HG02571 (cell line): Measurements from ENCODE around the gene RNF182.
"Not testable (repeated sequence)": the region's sequence is repeated elsewhere in the genome, so short reads cannot be mapped to it uniquely, and the experiment has no call there.

ENCODE experiments used
- ATAC-seq: cut with Tn5 transposase; IDR thresholded peaks from one replicate; pipeline ENCODE4 v1.9.1; 2021; ENCODE audit warnings: mild to moderate bottlenecking, moderate library complexity; ENCODE audit not compliant: unreplicated experiment

The RNF182 gene, protein sequence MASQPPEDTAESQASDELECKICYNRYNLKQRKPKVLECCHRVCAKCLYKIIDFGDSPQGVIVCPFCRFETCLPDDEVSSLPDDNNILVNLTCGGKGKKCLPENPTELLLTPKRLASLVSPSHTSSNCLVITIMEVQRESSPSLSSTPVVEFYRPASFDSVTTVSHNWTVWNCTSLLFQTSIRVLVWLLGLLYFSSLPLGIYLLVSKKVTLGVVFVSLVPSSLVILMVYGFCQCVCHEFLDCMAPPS

DNA sequence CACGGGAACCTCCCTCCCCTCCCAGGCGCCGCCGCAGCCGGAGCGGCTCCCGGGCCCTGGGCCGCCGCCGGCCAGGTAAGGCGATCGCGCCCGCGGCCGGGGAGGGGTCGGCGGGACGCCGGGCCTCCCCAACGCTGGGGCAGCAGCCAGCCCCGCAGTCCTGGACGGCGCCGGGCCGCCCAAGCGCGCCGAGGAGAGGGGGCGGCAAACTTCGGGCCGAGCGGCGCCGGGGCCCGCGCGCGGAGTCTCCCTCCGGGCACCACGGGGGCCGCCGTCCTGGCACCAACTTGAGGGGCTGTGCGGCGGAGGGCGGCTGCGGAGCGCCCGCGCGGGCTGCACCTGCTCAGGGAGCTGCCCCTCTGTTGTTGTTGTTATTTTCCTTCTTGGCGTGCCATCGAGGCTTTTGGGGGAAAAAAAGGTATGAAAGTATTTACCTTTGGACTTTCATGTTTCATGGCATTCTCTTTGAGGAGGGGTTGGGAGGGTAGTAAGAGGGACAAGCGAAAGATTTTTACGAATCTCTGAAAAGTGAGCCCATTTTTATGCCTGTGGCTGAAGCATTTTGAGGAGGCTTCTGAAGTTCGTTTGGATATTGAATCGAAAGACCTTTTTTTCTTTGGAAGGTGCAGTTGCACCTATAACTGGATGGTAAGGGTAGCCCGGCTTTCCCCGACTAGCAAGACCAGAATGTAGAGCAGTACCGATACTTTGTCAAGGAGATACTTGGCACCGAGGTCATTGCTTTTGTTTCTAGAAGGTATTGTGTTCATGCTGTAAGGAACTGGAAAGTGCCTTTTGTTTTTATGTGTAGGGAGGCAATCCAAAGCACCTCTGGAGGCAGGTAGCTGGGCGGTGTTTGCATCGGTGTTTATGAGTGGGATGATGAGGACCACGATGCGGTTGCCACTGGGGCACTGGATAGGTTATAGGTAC lies at the start of gene RNF182:
RNF182 (plus strand) TSS at position 4 of the 933 bp plus-strand sequence. CDS start 52,168 bp downstream, outside the sequence.
- no peak for ATAC-seq

DNA sequence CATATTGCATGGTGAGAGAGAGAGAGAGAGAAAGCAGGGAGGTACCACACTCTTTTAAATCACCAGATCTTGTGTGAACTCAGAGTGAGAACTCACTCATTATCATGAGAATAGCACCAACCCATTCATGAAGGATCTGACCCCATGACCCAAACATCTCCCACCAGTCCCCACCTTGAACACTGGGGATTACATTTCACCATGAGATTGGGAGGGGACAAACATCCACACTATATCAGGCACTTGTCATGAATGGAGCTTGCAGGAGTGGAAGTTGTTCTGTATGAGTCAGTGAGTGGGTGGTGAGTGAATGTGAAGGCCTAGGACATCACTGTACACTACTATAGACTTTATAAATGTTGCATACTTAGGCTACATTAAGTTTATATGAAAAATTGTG lies 47.7 kb upstream of the RNF182 start:
- no peak for ATAC-seq

DNA sequence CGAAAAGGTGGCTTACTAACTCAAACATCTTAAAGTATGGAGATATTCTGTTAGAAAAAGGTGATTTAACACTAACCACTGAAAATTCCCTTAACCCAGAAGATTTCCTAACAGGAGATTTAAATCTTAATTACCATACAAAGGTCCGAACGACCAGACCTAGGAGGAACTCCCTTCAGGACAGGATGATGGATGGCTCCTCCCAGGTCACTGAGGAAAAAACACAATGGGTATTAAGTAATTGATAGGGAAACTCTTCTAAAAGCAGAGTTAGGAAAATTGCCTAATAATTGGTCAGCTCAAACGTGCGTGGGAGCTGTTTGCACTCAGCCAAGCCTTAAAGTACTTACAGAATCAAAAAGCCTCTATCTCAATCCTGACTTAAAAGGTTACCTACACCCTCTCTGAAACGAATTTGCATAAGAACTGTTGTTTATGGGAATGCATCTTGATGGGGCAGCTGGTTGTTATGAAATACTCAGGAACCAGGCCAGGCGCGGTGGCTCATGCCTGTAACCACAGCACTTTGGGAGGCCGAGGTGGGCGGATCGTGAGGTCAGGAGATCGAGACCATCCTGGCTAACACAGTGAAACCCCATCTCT lies 44.6 kb upstream of the RNF182 start:
- ATAC-seq, result not testable (repeated sequence)

DNA sequence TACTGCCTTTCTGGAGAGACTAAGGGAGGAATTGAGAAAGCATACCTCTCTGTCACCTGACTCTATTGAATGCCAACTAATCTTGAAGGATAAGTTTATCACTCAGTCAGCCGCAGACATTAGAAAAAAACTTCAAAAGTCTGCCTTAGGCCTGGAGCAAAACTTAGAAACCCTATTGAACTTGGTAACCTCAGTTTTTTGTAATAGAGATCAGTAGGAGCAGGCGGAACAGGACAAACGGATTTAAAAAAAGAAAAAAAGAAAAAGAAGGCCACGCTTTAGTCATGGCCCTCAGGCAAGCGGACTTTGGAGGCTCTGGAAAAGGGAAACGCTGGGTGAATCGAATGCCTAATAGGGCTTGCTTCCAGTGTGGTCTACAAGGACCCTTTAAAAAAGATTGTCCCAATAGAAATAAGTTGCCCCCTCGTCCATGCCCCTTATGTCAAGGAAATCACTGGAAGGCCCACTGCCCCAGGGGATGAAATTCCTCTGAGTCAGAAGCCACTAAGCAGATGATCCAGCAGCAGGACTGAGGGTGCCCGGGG lies 43.1 kb upstream of the RNF182 start:
- no peak for ATAC-seq

DNA sequence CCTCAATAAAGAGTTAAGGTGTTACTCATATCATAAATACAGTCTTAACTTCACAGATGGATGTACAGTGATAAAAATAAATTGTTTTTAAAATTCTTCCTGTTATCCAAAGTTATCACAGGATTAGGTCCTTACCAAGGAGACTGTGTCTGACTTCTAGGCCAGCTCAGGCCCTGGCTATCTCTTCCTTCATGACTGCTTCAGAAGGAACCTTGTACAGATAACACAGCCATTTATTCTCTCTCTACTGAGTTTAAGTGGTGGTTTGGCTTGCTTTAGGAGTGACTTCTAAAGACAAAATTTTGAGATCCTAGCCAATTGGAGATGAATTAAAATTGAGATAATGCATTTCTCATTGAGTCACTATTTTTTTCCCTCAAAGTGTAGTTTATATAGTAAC lies 40.8 kb upstream of the RNF182 start:
- ATAC-seq, result no peak

DNA sequence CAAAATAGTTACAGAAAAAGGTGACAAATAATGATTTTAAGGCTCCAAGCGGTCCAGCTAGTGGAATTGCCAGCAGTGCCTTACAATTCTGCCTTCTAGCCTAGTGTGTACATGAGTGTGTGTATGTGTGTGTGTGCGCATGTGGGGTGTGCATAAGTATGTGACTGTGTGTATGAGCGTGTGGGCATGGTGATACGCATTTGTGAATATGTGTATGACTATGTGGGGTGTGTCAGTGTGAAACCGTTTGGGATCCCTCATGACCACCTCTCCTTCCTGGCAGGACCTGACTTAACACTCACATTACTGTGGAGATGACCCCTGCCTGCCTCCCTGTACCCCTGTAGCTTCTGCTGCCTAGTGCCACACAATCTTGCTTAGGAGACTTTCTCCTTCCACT lies 40.4 kb upstream of the RNF182 start:
- no peak for ATAC-seq

DNA sequence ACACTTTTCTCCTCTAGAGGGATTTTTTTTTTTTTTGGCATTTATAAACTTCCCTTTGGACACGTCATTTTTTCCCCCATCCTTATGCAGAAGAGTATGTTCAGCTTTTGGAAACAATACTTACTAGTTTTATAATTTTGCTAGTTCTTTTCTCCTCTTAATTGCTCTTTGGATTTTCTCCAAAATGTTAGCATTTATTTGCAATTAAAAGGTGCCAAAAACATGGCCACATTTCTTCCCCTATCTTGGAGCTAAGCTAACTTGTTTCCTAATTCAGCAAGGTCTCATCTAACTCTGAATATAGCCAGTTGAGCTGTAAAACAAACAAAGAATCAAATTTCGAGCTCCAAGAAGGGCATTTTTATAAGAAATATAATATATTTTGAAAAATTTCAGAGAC lies 39.2 kb upstream of the RNF182 start:
- no peak for ATAC-seq

DNA sequence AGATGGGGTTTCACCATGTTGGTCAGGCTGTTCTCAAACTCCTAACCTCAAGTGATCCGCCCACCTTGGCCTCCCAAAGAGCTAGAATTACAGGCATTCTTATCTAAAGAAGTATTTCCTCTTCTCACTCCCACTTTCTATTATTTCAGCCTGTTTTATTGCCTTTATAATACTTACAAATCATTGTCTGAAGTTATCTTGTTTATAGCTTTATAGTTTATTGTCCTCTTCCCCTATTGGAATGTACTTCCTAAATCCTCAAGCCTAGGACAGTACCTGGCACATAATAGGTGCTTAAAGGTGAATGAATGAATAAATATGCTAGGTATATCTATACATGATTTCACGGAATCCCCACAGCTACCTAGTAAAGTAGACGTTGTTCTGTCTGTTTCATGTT lies 37.8 kb upstream of the RNF182 start:
- ATAC-seq, result no peak

DNA sequence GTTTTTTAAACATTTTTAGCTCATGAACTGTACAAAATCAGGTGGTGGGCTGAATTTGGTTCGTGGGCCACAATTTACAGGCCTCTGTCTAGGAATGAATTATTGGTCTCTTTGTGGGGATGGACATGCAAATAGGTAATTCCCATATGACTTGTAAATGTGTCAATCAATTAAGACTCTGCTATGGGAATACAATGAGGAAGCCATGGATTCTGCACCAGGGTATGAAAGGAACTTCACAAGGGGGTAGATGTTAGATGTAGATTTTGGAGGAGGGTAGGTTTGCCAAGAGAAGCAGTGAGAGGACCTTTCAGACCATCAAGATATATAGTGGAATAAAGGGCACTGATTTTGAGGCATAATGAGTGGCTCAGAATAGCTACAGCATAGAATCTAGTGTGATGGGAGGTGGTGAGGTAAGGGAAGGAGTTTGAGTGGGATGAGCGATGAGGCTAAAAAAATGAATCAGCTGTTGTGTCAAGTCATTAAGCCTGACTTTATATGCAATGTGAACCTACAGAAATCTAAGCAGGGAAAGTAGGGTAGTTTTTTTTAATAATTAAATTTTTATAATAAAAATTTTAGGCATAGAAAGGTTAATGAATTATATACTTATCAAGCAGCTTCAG lies 32.6 kb upstream of the RNF182 start:
- no peak for ATAC-seq

DNA sequence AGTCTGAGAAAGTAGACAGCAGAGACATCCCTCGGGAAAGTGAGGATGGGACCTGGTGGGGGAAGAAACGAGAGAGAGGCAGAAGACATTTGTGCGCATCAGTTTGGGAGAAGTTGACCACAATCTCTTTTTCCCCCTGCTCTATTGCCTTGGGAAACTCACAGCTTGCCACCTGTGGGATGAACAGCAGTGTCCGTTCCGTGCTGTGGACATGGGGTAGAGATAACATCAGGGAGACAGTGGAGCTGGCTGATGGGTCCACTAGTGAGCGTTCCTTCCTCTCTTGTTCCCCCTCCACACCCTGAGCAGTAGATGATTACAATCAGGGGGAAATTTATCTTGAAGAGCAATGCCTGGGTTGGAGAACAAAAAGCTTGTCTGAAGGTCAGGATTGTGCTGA lies 21.8 kb upstream of the RNF182 start:
- ATAC-seq, result no peak

DNA sequence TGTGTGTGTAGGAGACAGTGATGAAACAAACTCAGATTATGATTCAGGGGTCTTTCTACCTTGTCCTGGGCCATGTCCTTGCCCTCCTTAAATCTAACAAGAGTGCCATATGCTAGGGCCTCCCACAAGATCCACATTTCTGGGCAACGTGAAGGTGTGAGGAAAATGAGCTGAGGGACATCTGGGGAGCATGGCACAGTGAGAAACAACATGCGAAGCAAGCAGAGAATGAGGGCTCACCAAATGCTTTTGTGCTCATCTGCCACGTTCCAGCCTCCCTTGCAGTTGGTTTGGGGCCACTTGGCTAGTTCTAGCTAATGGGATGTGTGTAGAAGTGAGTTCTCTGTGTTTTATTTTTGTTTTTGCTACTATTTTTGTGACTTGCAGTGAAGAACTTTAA lies 21.4 kb upstream of the RNF182 start:
- no peak for ATAC-seq

DNA sequence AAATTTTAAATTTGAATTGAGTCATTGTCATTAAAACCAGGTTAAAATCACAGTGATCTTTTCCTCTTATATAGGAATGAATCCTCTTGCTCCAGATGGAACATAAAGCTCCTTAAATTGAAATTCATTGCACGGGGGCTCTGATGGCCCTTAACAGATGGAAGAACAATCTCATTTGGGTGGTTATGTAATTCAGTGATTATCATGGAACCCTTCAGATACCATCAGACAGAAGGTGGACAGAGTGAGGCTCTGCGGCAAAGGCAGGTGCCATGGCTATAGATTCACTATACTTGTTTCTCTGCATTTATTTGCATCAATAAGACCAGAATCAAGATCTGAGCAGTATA lies 17.8 kb upstream of the RNF182 start:
- no peak for ATAC-seq

DNA sequence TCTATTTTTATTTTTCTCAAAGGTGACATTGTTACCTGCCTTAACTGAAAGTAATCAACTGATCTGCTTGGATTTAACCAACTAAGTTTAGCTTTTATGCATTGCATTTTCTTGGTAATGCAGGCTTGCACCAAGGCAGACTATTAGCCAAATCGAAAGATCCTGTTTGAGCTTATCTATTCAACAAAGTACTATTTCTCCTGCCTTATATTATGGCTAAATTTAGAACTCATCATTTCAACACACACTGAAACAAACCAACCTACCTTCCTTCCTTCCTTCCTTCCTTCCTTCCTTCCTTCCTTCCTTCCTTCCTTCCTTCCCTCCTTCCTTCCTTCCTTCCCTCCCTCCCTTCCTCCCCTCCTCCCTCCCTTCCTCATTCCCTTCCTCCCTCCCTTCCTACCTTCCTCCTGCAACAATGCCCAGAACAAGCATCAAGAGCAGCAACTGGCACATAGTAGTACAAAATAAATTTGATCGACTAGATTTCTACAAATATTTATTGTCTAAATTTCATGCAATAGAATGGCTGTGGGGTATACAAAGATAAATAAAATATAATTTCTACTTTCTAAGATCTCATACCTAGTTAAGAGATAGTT lies 17.0 kb upstream of the RNF182 start:
- ATAC-seq, result no peak

DNA sequence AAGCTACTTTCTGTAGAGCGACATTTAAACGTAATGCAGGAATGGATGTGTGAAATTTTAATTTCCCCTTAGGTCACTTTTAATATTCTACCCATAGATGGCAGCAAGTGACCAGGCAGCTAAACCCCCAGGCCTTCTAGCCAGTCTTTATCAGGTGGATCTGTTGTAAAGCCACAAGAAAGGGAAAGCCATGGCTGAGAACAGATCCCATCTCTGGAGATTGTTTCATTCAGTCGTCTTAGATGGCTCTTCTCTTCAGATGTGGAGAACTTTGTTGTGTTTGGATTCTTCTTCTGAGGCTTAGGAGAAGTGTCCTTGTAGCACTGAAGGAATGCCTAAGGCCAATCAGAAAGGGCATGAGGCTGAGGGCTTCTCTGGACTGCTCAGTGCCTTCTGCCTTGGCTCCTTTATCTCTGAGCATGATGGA lies 15.8 kb upstream of the RNF182 start:
- ATAC-seq, result no peak

DNA sequence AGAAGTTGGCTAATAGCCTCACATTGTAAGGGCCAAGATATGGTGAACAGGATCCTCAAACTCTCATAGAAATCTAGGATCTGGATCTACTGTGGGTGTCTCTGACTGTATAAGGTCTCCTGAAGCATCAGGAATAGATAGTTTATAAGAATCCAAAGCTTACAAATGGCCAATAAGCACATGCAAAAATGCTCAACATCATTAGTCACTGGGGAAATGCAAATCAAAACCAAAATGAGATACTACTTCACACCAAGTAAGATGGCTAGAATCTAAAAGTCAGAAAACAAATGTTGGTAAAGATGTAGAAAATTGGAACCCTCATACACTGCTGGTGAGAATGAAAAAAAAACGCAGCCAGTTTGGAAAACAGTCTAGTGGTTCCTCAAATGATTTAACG lies 14.3 kb upstream of the RNF182 start:
- ATAC-seq, result no peak

DNA sequence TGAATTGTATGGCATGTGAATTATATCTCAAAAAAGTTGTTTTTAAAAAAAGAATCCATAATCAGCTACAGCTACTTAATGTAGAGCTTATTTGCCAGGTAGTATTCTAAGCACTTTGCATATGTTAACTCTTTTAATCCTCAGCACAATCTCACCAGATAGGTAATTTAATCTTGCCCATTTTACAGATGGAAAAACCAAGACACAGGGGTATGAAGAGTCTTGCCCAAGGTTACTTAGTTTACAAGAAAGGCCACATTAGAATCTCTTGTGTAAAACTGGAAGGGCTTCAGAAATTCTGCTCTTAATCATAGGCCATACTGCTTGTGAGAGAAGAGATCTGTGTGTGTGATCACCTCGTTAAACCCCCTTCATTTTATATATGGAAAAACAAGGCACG lies 13.4 kb upstream of the RNF182 start:
- ATAC-seq, result no peak

DNA sequence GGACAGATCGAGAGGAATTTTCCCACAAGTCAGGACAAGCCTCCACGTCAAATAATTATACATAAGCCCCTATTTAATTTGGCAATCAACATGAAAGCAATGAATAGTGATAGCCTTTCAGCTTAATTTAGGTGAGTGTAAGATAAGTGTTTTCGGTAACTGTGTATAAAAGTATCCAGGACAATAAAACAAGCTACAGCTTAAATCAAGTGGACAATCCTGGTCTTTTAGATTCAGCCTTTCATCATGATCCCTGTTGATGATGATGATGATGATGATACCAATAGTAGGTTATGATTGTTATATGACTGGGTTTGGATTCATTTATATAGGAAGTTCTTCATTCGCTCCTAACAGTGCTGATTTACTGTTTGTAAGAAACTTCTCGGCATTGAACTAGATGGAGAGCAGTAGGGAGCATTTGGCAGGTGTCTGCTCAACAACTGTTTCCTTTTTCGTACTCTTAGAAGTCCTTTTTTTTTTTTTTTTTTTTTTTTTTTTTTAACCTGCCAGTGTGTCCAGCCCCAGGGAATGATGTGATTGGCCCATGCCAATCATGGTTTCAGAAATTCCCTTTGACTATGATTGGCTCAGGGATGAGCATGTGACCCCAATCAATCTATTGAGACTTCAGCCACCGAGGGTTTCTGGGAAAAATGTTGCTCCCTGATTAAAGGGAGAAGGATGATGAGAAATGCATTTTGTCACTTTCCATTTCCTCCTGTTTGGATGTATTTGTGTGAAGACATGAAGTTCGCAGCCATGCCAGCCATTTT lies 11.3 kb upstream of the RNF182 start:
- ATAC-seq, result no peak

DNA sequence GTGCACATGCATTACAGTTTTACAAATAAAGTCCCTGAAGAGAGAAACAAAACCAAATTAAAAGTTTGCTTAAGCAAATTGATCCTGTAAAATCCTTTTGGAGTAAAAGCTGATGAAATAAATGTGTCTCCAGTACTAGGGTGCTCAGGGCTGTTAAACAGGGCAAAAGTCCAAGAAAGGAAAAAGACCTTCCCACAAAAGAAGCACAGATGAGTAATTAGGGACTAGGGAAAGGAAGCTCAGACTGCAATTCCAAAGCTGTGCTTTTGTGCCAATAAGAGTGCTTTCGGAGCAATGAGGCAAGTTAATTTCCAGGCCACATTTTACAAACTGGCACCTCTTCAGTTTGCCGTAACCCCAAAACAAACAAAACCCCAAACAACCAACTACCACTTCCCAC lies 10.4 kb upstream of the RNF182 start:
- no peak for ATAC-seq

DNA sequence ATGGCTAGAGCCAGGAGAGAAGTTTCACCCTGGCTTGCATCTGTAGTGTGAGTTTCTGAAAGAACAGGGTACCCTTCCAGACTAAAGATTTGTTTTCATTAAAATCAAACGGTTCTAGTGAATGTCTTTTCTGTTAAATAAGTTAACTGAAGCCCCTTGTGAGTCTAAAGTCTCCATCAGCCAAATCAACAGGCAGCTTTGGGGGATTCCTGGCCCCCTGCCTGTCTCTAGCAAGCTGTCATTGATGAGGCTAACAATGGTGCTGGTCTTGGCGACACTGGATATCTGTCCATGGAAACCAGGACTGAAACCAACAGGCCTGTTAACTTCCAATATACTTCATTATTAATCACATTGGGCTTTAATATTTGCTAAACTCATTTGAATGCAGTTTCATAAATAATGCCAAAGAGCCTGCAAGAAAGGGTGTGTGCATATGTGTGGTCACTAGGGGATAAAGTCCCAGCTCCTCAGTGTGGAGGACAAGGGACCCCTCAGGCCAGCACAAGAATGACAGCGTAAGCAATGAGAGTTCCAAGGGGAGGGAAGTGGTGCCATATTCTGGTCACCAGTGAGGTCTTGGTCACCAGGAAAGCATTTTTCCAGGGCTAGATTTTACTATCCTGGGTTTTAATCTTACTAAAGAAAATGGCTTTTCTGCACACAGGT lies 9.1 kb upstream of the RNF182 start:
- no peak for ATAC-seq
